Chondrocyte (in vitro differentiated cells): Measurements from ENCODE around the gene AHDC1. TPM values are rescaled to one million over a fixed set of nuclear protein-coding genes. Genes with fewer than 3 reads are reported as not detected.

Source experiments
- DNase-seq: peaks from one replicate; pipeline ENCODE4 v3.0.0; 2021; ENCODE audit warnings: mixed read lengths, low spot score
- H3K27ac Mint-ChIP-seq: one replicate; pipeline ENCODE4 v1.8.0; 2021; ENCODE audit warnings: mild to moderate bottlenecking, moderate library complexity, mixed read lengths; ENCODE audit not compliant: unreplicated experiment
- H3K27me3 Mint-ChIP-seq: 2 replicates; pipeline ENCODE4 v1.8.0; 2021; ENCODE audit warnings: low read depth, mixed read lengths
- H3K36me3 Mint-ChIP-seq: 2 replicates; pipeline ENCODE4 v1.8.0; 2021; ENCODE audit warnings: low read depth, mixed read lengths
- H3K4me1 Mint-ChIP-seq: 2 replicates; pipeline ENCODE4 v1.8.0; 2021; ENCODE audit warnings: low read depth, mild to moderate bottlenecking, mixed read lengths
- H3K4me3 Mint-ChIP-seq: one replicate; pipeline ENCODE4 v1.8.0; 2021; ENCODE audit warnings: mild to moderate bottlenecking, moderate library complexity, mixed read lengths; ENCODE audit not compliant: unreplicated experiment
- H3K9me3 Mint-ChIP-seq: 2 replicates; pipeline ENCODE4 v1.8.0; 2021; ENCODE audit warnings: low read depth, mixed read lengths
- total RNA-seq: library from RNA; stranded (reverse); gene quantifications from 3 replicates; pipeline ENCODE4 v1.2.1, GENCODE V29; 2021
- TF ChIP-seq, protein P1 (sequence below): fragments of 200-600 bp; sonication (generic); IDR thresholded peaks from 2 replicates; pipeline ENCODE4 v1.5.0; 2021; ENCODE audit warnings: antibody characterized with exemption, mild to moderate bottlenecking, moderate library complexity

Gene AHDC1
- total RNA-seq, 1 donor from 2014 or later: 61.8 TPM

GRCh38 chr1:27551170-27551952 is 52.6 kb downstream of the AHDC1 start:
- Mint-ChIP-seq H3K9me3 (no peaks in the 10 kb centered on the region), H3K27ac (no peak overlapping the region), H3K27me3 (no peaks in the 10 kb centered on the region), H3K36me3 (peaks cover 15% of the 10 kb centered on the region), H3K4me3 (no peak overlapping the region), H3K4me1 (peaks cover 20% of the 10 kb centered on the region)
- TF ChIP-seq, protein P1, sequence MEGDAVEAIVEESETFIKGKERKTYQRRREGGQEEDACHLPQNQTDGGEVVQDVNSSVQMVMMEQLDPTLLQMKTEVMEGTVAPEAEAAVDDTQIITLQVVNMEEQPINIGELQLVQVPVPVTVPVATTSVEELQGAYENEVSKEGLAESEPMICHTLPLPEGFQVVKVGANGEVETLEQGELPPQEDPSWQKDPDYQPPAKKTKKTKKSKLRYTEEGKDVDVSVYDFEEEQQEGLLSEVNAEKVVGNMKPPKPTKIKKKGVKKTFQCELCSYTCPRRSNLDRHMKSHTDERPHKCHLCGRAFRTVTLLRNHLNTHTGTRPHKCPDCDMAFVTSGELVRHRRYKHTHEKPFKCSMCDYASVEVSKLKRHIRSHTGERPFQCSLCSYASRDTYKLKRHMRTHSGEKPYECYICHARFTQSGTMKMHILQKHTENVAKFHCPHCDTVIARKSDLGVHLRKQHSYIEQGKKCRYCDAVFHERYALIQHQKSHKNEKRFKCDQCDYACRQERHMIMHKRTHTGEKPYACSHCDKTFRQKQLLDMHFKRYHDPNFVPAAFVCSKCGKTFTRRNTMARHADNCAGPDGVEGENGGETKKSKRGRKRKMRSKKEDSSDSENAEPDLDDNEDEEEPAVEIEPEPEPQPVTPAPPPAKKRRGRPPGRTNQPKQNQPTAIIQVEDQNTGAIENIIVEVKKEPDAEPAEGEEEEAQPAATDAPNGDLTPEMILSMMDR: no peak
- no peak for DNase-seq

GRCh38 chr1:27550510-27551169 is 53.3 kb downstream of the AHDC1 start:
- TF ChIP-seq, protein P1: no peak
- H3K27ac Mint-ChIP-seq: no peak overlapping the region
- H3K4me3 Mint-ChIP-seq: no peak overlapping the region
- no peaks in the 10 kb centered on the region for H3K9me3 Mint-ChIP-seq
- peaks cover 13% of the 10 kb centered on the region for H3K4me1 Mint-ChIP-seq
- H3K36me3 Mint-ChIP-seq: peaks cover 15% of the 10 kb centered on the region
- no peak for DNase-seq
- no peaks in the 10 kb centered on the region for H3K27me3 Mint-ChIP-seq

GRCh38 chr1:27549807-27550408 is 54.0 kb downstream of the AHDC1 start:
- Mint-ChIP-seq H3K27ac (no peak overlapping the region), H3K4me1 (peaks cover 13% of the 10 kb centered on the region), H3K4me3 (no peak overlapping the region), H3K36me3 (peaks cover 17% of the 10 kb centered on the region), H3K9me3 (no peaks in the 10 kb centered on the region), H3K27me3 (no peaks in the 10 kb centered on the region)
- TF ChIP-seq, protein P1: no peak
- DNase-seq: no peak

- DNase-seq: no peak
- Mint-ChIP-seq H3K36me3 (peaks cover 20% of the 10 kb centered on the region), H3K27ac (no peak overlapping the region), H3K27me3 (no peaks in the 10 kb centered on the region), H3K4me1 (peaks cover 14% of the 10 kb centered on the region), H3K9me3 (no peaks in the 10 kb centered on the region), H3K4me3 (no peak overlapping the region)
- TF ChIP-seq, protein P1: no peak
Measured at GRCh38 chr1:27548858-27549719, 54.9 kb downstream of the AHDC1 start.
